ENCODE results near the gene RAB21.
"Not testable (repeated sequence)": the region's sequence is repeated elsewhere in the genome, so short reads cannot be mapped to it uniquely, and the experiment has no call there.

DNA sequence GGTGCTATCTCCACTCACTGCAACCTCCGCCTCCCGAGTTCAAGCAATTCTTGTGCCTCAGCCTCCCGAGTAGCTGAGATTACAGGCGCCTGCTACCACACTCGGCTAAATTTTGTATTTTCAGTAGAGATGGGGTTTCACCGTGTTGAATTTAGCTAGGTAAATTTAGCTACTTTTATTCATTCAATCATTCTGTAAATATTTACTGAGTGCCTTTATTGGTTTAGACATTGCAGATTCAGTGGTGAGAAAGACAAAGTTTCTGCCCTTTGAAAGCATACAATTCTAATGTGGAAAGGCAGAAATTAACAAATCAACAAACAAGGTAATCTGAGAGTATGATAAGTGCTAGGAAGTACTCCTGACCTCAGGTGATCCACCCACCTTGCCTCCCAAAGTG is 60.6 kb downstream of the RAB21 start:
- TF ChIP-seq POLR2A (IDR thresholded peaks at IDR 0.05; ENCODE audit: low read depth); EP300 (IDR thresholded peaks at IDR 0.05): not testable (repeated sequence)
- TF ChIP-seq, protein P1, sequence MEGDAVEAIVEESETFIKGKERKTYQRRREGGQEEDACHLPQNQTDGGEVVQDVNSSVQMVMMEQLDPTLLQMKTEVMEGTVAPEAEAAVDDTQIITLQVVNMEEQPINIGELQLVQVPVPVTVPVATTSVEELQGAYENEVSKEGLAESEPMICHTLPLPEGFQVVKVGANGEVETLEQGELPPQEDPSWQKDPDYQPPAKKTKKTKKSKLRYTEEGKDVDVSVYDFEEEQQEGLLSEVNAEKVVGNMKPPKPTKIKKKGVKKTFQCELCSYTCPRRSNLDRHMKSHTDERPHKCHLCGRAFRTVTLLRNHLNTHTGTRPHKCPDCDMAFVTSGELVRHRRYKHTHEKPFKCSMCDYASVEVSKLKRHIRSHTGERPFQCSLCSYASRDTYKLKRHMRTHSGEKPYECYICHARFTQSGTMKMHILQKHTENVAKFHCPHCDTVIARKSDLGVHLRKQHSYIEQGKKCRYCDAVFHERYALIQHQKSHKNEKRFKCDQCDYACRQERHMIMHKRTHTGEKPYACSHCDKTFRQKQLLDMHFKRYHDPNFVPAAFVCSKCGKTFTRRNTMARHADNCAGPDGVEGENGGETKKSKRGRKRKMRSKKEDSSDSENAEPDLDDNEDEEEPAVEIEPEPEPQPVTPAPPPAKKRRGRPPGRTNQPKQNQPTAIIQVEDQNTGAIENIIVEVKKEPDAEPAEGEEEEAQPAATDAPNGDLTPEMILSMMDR (IDR thresholded peaks at IDR 0.05): not testable (repeated sequence)
